HG03045 (cell line): Measurements from ENCODE around the gene COMTD1.
"Not testable (repeated sequence)": the region's sequence is repeated elsewhere in the genome, so short reads cannot be mapped to it uniquely, and the experiment has no call there.

Source experiments
- ATAC-seq: cut with Tn5 transposase; IDR thresholded peaks from one replicate; pipeline ENCODE4 v1.9.1; 2021; ENCODE audit warnings: mild to moderate bottlenecking, moderate library complexity; ENCODE audit not compliant: unreplicated experiment

Gene COMTD1

GRCh38 chr10:75197066-75197465 is 38.7 kb downstream of the COMTD1 start:
- ATAC-seq = no peak

- no peak for ATAC-seq
These were observed 40.6 kb downstream of the COMTD1 start for GRCh38 chr10:75195035-75195763.

GRCh38 chr10:75194625-75195024 is 41.1 kb downstream of the COMTD1 start:
- ATAC-seq = not testable (repeated sequence)

GRCh38 chr10:75191821-75192568 is 43.8 kb downstream of the COMTD1 start:
- ATAC-seq = no peak

- no peak for ATAC-seq
These were observed 46.3 kb downstream of the COMTD1 start for GRCh38 chr10:75189266-75190096.

GRCh38 chr10:75188522-75188921 is 47.2 kb downstream of the COMTD1 start:
- ATAC-seq = not testable (repeated sequence)

GRCh38 chr10:75187961-75188426 is 47.8 kb downstream of the COMTD1 start:
- ATAC-seq = no peak

GRCh38 chr10:75186310-75186709 is 49.4 kb downstream of the COMTD1 start:
- ATAC-seq = no peak
